AG09309 (cell line): ENCODE measurements around the gene EPDR1.

Experiments
- DNase-seq: peaks from one replicate; pipeline ENCODE4 v3.0.0-alpha.2; 2010; ENCODE audit warnings: low read depth
- H3K4me3 ChIP-seq: 2 replicates; pipeline ENCODE4 v1.5.1; 2011; ENCODE audit warnings: mild to moderate bottlenecking, low read depth, low read length, moderate library complexity; ENCODE audit not compliant: control insufficient read depth
- TF ChIP-seq, protein P1 (sequence below): IDR thresholded peaks from 2 replicates; pipeline ENCODE4 v1.5.1; 2011; ENCODE audit warnings: mild to moderate bottlenecking, low read depth, low read length, inconsistent platforms; ENCODE audit not compliant: insufficient read depth, control insufficient read depth; ENCODE audit errors: missing control alignments

The EPDR1 gene

DNA sequence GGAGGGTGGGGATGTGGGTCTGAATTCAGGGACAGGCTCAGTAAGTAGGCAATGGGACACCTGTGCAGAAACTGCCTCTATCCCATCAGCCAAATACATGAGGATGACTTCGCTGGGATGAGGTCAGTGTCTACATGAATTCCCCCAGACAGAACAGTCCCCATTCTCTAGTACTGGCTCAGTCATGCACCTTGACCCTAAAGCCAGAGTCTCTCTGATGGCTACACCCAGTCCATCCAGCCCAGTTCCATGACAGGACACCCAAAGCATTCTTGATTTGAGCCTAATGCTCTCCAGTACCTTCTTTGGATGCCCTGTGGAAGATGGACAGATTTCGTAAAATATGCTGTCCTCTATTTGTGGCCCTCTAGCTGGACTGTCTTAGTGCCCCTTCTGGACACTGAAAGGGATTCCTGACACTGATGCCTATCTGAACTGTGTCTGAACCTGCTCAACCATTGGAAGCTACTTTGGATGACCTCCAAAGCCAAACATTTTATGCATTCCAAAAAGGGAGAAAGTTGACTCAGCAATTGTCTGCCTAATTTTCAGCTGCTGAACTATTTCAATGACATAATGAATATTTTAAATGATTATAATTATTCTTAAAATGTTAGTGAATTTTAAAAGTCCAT lies 18.4 kb upstream of the EPDR1 start:
- no peak for DNase-seq
- H3K4me3 ChIP-seq, result no peak overlapping the region
- TF ChIP-seq, protein P1, sequence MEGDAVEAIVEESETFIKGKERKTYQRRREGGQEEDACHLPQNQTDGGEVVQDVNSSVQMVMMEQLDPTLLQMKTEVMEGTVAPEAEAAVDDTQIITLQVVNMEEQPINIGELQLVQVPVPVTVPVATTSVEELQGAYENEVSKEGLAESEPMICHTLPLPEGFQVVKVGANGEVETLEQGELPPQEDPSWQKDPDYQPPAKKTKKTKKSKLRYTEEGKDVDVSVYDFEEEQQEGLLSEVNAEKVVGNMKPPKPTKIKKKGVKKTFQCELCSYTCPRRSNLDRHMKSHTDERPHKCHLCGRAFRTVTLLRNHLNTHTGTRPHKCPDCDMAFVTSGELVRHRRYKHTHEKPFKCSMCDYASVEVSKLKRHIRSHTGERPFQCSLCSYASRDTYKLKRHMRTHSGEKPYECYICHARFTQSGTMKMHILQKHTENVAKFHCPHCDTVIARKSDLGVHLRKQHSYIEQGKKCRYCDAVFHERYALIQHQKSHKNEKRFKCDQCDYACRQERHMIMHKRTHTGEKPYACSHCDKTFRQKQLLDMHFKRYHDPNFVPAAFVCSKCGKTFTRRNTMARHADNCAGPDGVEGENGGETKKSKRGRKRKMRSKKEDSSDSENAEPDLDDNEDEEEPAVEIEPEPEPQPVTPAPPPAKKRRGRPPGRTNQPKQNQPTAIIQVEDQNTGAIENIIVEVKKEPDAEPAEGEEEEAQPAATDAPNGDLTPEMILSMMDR, result no peak

DNA sequence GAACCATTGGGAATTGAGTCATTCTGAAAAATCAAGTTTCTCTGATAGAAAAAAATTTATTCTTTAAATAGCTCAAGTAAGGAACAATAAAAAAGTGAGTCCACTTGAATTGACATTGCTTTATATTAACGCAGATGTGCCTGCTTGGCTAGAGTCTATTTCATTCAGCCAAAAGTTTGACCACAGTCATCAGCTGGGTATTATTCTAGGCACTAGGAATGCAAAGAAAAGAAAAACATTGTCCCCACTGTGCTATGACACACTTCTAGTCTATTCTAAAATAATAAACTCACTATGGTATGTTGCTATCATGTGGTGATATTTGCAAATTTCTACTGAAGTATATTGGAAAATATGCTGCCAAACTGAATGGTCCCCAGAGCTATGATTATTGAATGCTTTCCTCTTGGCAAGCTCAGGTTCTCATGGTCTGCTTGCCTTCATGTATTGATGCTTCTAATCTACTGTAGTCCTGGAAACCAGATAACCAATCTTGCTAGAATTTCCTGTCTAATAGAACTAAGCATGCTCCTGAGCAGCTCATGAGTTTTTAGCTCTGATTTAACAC lies 12.1 kb upstream of the EPDR1 start:
- DNase-seq, result peak; percentile 89
- TF ChIP-seq, protein P1, result no peak
- H3K4me3 ChIP-seq, result no peak overlapping the region

GRCh38 chr7:37912756-37913155 lies 7.7 kb upstream of the EPDR1 start:
- DNase-seq, result no peak
- TF ChIP-seq, protein P1, result no peak
- H3K4me3 ChIP-seq, result no peak overlapping the region

GRCh38 chr7:37915438-37915837 lies 5.0 kb upstream of the EPDR1 start:
- H3K4me3 ChIP-seq, result no peak overlapping the region
- TF ChIP-seq, protein P1, result no peak
- no peak for DNase-seq

- DNase-seq, result no peak
- TF ChIP-seq, protein P1, result no peak
- peak overlapping the region; percentile 43 for H3K4me3 ChIP-seq
Observed at GRCh38 chr7:37916017-37916672, 4.3 kb upstream of the EPDR1 start.

DNA sequence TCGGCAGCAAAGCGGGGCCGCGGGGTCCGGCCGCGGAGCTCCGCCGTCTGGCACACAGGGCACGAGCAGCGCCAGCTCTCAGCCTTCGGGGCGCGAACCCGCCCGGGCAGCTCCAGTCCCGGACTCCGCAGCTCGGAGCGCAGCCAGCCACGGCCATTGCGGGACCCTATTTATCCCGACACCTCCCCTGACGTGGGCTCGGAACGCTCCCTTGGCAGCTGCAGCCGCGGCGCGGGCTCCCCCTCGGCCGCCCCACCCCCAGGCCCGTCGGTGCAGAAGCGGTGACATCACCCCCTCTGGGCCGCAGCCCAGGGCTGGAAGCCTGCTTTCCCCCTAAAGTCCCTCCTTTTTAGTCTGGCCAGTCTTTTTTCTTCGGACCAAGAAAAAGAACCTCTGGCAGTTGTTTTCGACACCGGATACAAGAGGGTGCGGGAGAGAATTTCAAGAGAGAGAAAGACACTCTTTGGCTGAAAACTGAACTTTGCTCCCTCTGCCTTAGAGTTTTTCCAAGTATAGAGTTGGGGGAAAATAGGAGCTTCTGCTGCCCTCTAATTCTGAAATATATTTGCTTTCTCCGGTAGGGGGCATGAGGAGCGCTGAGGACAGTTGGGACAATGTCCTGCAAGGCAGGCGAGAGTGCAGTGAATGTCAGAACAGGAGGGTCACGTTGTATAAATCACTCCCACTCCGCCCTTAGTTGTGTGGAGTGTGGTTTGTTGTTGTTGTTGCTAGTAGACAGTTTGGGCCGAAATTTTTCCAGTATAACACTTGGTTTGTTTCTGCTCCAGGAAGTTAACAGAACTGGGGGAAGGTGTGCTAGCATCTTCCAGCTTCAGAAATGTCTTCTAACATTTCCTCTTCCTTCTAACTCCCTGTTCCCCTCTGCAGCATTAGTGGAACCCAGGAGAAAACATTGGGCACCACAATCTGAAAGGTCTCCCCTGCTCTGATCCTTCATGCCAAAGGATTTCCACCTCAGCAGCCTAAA lies 3.5 kb upstream of the EPDR1 start, which contains the start of gene SFRP4:
SFRP4 (minus strand) TSS at position 145 of the 988 bp plus-strand sequence. CDS start 280 bp downstream, outside the sequence.
- TF ChIP-seq, protein P1, result peak; percentile 72
- peak within 1 kb of the TSS; percentile 43 for H3K4me3 ChIP-seq
- no peak for DNase-seq
